Stimulated activated naive CD4-positive, alpha-beta T cell (primary cell): ENCODE measurements around the gene P3R3URF.
A peak's percentile ranks its signal among the peaks of the same experiment; 100 is the strongest.

Experiments
- DNase-seq, 6 experiments: peaks; one replicate each; lab custom pipeline; 2025; lab: John Stamatoyannopoulos, UW

Gene P3R3URF

DNA sequence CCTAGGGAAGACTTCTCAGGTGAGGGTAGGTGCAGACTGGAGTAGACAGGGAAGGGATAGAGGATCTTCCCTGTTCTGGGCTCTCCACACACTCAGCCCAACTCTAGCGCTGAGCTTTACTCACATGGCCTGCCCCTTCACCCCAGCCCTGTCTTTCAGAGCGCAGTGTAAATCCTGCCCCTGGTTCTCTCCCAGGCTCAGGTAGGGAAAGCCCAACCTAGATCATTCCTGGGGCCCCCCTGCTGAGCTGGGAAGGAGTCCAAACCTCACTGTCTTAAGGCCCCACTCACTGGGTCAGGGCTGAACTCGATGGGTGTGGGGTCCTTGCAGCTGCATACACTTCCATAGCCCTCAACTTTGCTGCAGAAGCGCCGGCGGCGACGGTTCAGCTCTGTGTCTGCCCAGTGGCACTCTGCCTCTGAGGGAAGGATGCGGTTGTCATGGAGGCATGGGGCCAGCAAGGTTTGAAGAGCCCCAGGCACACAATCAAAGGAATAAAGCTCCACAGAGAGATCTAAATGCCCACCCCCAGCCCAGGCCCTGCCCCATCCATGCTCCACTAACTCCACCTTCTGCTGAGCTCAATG lies 17.8 kb upstream of the P3R3URF start:
- no peak for DNase-seq

GRCh38 chr1:46193285-46193684 lies 17.0 kb upstream of the P3R3URF start:
- DNase-seq: no peak

DNA sequence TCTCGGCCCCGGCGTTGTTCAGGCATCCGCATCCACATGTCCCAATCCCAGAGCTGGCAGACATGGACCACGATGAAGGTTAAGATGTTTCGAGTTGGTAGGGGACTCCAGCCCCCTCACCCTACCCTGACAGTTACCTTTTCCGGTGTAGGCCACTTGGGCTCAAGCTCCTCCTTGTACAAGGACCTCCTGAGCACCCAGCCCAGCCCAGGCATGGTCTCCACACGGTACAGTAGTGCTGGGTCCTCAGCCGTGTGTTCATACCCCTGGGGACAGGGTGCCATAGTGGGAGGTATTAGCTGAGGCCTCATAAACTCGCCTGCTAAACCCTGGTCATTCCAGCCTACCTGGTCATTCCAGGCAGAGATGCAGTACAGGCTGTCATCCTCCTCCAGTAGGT lies 15.9 kb upstream of the P3R3URF start:
- no peak for DNase-seq

DNA sequence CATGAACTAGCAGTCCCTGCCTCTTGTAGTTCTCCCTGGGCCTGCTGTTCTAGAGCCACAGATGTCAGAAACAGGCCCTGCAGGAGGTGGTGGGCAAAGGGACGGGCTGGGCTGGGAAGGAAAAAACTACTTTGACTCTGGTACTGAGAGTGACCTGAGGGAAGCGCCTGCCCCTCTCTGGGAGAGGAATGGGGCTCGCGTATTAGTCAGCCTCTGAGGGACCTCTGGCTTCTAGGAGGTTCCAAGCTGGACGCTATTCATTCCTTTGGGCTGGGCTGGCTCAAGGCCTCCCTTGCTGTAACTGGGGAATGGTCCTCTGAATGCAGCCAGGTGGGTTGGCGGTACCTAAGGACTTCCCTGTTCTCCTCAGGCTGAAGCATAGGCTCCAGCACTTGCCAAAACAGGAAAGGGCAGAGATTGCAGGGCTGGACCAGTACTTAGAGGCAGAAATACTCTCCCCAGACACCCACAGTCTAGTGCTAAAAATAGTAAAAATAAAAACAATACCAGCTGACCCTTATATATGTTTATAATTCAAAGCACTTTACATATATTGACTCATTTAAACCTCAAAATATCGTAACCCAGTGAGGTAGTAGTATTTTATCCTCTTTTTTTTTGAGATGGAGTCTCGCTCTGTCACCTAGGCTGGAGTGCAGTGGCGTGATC lies 14.9 kb upstream of the P3R3URF start:
- DNase-seq: no peak

- DNase-seq: no peak
Observed at GRCh38 chr1:46190539-46190938, 14.3 kb upstream of the P3R3URF start.

DNA sequence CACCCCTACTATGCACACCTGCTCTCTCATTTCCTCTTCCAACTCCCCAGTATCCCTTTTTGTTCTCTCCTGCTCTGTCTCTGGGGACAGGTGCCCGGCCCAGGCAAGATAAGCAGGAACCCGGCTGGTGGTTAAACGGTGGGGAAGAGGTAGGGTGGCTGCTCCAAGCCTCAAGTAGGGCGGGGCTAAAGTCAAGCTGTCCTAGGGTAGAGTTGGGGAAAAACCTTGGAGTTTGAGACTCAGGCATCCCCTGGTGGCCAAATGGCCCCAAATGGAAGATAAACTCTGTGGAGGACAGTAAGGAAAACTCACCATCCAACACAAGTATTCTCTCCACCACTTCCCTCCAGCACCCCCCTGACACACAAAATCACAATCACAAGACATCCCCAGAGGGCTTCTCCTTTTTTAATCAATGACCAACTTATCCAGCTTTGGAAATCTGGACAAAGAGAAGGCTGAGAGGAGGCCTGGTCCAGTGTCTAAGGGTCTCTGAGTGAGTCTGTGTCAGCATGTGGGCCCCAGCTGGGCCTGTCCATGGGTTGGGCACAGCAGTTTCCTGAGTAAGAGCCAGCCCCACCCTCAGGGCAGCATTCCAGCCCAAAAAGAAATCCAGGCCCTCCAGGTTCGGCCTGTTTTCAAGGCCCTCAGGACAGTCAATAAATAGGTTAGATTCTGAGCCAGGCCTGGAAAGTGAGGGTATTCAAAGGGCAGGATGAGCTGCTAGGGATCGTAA lies 12.2 kb upstream of the P3R3URF start:
- no peak for DNase-seq

DNA sequence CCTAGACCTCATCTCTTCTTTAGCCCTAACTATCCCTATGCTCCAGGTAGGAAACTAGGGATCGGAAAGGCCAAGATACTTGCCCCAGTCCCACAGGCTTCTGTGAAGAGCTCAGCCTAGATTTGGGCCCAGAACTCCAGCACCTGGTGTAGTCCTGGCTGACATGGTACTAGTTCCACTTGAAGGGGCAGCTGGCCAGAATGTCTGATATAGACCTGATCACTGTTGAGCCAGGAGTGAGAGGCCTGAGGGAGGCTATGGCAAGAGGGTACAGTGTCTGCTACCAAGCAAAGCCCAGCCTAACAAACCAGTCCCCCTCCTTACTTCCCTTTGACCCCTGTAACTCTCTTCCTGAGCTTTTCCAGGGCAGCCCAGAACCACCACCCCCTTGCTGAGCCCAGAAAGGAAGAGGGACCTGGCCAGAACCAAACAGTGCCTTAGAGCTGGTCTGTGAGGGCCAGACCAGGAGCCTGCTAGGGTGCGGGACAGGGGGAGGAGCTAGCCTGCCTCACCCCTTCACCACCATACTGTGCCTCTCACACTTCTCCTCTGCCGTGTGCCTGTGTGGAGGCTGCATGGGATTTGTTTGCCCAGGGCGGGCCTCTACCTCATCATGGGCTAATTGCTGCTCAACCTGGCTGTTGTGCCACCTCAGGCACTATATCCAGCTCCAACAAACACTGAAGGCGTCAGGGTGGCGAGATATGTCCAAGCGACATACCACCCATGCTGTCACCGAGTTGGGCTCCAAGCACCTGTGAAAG lies 11.0 kb upstream of the P3R3URF start:
- DNase-seq: no peak

GRCh38 chr1:46186076-46186475 lies 9.8 kb upstream of the P3R3URF start:
- no peak for DNase-seq

DNA sequence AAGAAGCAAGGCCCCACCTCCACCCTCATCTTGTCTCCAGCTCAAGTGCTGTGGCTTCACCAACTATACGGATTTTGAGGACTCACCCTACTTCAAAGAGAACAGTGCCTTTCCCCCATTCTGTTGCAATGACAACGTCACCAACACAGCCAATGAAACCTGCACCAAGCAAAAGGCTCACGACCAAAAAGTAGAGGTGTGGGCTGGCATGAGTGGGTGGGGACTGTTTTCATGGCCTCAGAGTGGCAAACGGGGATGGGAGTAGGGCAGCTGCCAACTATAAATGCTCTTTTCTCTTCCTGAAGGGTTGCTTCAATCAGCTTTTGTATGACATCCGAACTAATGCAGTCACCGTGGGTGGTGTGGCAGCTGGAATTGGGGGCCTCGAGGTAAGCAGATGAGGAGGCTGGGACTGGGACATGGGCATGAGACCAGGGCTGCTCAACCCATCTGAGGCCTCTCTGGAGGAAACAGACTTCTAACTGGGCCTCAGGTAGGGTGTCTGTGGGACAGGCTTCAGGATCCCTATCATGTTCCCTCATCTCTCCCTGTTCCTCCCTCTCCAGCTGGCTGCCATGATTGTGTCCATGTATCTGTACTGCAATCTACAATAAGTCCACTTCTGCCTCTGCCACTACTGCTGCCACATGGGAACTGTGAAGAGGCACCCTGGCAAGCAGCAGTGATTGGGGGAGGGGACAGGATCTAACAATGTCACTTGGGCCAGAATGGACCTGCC lies 8.8 kb upstream of the P3R3URF start:
- DNase-seq: no peak

- no peak for DNase-seq
Observed at GRCh38 chr1:46183926-46184557, 7.8 kb upstream of the P3R3URF start.

- no peak for DNase-seq
Observed at GRCh38 chr1:46183079-46183847, 7.0 kb upstream of the P3R3URF start.

DNA sequence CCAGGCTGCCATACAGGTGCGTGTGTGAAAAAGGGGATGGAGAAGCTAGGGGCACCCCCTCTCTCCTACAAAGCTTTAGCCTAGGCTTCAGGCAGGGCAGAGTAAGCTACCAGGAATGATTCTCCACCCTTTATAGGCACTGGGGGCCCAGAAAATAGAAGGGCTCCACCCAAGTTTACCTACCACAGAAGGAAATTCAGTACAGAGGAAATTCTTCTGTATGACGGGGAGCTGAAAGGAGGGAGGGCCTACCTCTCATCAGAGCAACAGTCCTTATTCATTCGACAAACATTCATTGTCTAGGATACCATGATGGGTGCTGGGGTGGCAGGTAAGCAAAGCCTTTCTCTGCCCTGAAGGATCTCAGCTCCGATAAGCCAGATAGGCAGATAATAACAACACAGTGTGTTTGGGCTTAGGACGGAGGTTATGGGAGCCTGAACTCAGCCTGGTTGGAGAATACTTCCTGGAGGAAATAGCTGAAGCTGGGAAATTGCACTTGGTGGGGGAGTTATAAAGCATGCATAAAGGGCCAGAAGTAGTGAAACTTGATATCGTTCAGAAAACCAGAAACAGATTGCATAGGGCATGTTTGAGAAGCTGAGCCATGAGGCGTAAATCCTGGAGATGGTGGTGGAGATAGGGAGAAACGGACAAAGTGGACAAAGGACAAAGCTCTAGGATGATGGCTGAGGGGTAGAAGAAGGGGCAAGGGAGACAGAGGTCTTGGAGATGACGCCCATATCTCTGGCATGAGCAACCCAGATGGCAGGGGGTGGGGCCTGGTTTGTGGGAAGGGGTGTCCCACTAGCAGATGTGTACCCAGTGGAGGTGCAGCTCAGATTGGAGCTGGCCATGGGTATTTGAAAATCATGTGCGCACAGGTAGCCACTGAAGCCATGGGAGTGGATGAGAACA lies 5.3 kb upstream of the P3R3URF start:
- no peak for DNase-seq

GRCh38 chr1:46180082-46180616 lies 3.9 kb upstream of the P3R3URF start:
- DNase-seq: no peak

DNA sequence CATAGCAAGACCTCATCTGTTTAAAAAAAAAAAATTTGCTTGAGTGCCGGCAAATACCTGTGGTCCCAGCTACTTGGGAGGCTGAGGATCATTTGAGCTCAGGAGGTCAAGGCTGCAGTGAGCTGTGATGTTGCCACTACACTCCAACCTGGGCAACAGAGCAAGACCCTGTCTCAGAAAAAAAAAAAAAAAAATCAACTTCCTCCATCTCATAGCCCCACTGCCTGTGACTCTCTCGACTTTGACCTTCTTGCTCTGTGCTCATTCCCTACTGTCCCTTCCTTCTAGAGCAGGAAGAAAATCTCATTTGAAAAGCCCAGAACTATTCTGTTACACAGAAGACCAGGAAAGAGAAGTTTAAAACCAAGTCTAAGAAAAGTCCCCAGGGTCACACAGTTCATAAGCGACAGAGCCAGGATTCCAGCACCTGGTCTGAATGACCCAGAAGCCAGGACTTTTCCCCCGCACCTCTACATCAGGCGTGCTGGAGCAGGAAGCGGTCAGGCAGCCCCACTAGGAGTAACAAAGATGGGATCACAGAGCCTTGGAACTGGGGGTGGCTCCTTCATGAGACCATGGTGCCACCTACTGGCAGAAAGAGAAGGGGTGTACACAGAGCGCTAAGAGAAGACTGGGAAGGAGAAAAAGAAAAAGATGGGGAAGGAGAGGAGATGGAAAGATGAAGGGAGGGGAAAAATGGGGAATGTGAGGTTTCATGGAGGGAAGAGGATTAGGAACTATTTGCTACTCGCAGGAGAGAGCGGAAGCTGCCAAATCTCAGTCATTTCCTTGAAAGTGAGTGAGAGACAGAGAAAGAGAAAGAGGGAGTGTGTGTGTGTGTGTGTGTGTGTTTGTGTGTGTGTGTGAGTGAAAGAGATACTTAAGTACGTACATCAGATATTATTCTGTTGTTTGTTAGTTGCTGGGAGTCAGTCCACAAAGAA lies 3.1 kb upstream of the P3R3URF start:
- DNase-seq: peak; percentile 15 to 72 (median 49)

- no peak for DNase-seq
Observed at GRCh38 chr1:46175243-46175642, 1.0 kb downstream of the P3R3URF start.

GRCh38 chr1:46174448-46175231 lies 1.6 kb downstream of the P3R3URF start, which contains the start of gene TSPAN1:
TSS of gene TSPAN1 (plus strand) at chr1:46175087. CDS start at chr1:46181108, 6,021 bp downstream.
- DNase-seq: no peak

- no peak for DNase-seq
Observed at GRCh38 chr1:46173361-46173856, 2.9 kb downstream of the P3R3URF start.
